Right lobe of liver (tissue), 4 donors: Measurements from ENCODE around the gene DISP3.

Experiments
- POLR2A ChIP-seq: fragments of 450-650 bp; IDR thresholded peaks from one replicate; pipeline ENCODE4 v1.6.1; 2017; ENCODE audit warnings: antibody characterized with exemption, mild to moderate bottlenecking
- TF ChIP-seq, protein P1 (sequence below), 4 donors: fragments of 200-600 bp in 3 of 4; fragments of 450-650 bp in 1 of 4; IDR thresholded peaks; one replicate each; pipeline versions ENCODE4 v1.5.1 to v1.8.0; 2016 to 2022; ENCODE audit warnings: antibody characterized with exemption in 4 of 4, mild to moderate bottlenecking in 2 of 4
- donor health status: DM: no; HTN: no; CAD: no.
- donor health status: DM: no; HTN: no; CAD: no.
- donor health status: DM: no; HTN: yes; CAD: no.

DNA sequence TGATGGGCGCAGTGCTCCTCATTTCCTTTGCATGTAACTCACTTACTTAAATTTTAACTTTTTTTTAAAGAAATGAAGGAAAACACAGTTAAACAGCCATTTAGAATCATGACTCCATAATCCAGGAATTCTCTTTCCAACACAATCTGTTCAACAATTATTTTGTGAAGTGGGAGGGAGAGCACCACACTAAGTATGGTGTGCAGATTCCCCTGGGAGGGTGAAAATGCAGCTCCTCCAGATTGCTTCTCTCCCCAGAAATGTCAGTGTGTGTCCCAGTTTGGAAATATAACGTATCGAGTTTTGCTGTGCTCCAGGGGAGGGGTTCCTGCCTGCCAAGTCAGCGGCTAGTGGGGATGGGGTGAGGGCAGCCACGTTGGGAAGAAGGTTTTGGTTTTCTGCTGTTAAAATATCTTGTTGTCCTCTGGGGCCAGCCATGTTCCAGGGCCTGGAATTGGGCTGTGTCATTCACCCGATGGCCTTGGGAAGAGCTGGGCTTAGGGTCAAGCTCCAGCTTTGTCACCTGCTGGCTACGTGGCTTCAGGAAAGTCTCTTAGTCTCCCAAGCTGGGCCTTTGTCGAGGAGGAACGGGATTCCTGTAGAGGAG, 17.3 kb upstream of the DISP3 start:
- TF ChIP-seq, protein P1, sequence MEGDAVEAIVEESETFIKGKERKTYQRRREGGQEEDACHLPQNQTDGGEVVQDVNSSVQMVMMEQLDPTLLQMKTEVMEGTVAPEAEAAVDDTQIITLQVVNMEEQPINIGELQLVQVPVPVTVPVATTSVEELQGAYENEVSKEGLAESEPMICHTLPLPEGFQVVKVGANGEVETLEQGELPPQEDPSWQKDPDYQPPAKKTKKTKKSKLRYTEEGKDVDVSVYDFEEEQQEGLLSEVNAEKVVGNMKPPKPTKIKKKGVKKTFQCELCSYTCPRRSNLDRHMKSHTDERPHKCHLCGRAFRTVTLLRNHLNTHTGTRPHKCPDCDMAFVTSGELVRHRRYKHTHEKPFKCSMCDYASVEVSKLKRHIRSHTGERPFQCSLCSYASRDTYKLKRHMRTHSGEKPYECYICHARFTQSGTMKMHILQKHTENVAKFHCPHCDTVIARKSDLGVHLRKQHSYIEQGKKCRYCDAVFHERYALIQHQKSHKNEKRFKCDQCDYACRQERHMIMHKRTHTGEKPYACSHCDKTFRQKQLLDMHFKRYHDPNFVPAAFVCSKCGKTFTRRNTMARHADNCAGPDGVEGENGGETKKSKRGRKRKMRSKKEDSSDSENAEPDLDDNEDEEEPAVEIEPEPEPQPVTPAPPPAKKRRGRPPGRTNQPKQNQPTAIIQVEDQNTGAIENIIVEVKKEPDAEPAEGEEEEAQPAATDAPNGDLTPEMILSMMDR (IDR thresholded peaks at IDR 0.05): no peak
- TF ChIP-seq POLR2A: no peak
